Measurements from ENCODE around the gene GP1BB.

The GP1BB gene

GRCh38 chr22:19753996-19754700 lies 30.8 kb downstream of the GP1BB start:
- TF ChIP-seq CTCF (IDR thresholded peaks at IDR 0.05; ENCODE audit: low read depth, low read length), result no peak
- no peak overlapping the region for H3K4me3 ChIP-seq (replicated peaks in 1 of 2; ENCODE audit: low read depth in 2 of 2, low read length in 2 of 2)
- no peak for DNase-seq (ENCODE audit: low read depth in 2 of 2)

DNA sequence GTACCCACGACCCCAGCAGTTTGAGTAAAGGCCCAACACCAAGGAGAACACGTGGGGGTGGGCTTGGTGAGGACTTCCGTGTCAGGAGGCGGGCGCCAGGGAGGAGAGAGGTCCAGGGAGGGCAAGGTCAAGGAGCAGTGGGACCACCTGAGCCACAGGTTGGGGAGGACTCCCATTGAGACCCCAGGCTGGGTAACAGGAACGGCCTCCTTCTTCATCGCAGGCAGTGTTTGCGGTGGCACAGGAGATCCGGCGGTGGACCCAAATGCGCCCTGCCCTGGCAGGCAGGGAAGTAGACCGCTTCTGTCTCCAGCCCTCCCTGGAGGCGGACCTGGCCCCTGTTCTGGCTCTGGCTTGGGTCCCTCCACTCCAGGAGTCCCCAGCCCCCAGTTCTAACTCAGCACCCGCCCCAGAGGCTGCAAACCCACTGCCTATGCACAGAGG lies 31.4 kb downstream of the GP1BB start:
- DNase-seq (ENCODE audit: low read depth in 2 of 2), result no peak
- no peak for TF ChIP-seq CTCF (IDR thresholded peaks at IDR 0.05; ENCODE audit: low read depth, low read length)
- H3K4me3 ChIP-seq (replicated peaks in 1 of 2; ENCODE audit: low read depth in 2 of 2, low read length in 2 of 2), result no peak overlapping the region

- TF ChIP-seq CTCF (IDR thresholded peaks at IDR 0.05; ENCODE audit: low read depth, low read length), result no peak
Measured at GRCh38 chr22:19755145-19755710, 31.9 kb downstream of the GP1BB start.

GRCh38 chr22:19755722-19756287 lies 32.5 kb downstream of the GP1BB start:
- TF ChIP-seq CTCF (IDR thresholded peaks at IDR 0.05; ENCODE audit: low read depth, low read length), result no peak
- no peak overlapping the region for H3K4me3 ChIP-seq (replicated peaks in 1 of 2; ENCODE audit: low read depth in 2 of 2, low read length in 2 of 2)

More at GRCh38 chr22:19755145-19755710, 31.9 kb downstream of the GP1BB start:
- no peak overlapping the region for H3K4me3 ChIP-seq (replicated peaks in 1 of 2; ENCODE audit: low read depth in 2 of 2, low read length in 2 of 2)
- no peak for DNase-seq (ENCODE audit: low read depth in 2 of 2)

DNA sequence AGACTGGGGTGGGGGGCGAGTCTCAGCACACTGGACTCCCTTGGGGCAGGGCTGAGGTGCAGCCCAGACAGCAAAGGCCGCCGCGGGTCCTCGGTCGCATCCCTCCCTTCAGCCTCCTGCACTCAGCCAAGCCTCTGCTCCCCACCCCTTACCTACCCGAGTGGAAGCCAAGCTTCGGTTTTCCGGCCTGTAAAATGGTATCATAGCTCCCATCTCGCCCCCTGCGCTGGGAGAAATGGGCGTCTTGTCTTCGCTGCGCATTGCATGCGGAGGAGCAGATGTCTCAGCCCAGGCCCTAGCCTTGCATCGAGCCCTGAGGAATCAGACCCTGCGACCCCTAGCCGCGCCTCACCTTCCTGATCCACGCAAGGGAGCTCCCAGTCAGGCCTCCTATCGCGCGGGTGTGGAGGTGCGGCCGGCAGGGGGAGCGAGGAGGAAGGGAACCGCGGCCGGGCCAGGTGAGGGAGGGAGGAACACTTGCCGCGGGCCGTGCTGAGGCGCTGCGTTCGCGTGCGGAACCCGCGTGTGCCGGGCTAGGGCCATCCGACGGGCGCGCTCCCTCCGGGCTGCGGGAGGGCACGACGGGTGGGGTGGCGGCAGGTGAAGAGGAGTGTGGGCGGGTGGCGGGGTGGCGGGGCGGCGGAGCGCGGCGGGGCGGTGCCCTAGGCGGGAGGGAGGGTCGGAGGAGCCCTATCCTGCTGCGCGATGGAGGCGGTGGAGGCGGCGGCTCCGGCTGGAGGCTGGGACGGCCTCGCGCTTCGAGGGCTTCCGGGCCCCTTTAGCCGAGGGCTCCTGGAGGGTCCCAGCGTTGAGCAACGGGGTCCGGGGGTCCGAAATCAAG lies 33.2 kb downstream of the GP1BB start:
- H3K4me3 ChIP-seq (replicated peaks in 1 of 2; ENCODE audit: low read depth in 2 of 2, low read length in 2 of 2), result no peak overlapping the region
- DNase-seq (ENCODE audit: low read depth in 2 of 2), result peak; percentile 23 to 27
- peak; percentile 50 for TF ChIP-seq CTCF (IDR thresholded peaks at IDR 0.05; ENCODE audit: low read depth, low read length)

More at GRCh38 chr22:19755722-19756287, 32.5 kb downstream of the GP1BB start:
- no peak for DNase-seq (ENCODE audit: low read depth in 2 of 2)

DNA sequence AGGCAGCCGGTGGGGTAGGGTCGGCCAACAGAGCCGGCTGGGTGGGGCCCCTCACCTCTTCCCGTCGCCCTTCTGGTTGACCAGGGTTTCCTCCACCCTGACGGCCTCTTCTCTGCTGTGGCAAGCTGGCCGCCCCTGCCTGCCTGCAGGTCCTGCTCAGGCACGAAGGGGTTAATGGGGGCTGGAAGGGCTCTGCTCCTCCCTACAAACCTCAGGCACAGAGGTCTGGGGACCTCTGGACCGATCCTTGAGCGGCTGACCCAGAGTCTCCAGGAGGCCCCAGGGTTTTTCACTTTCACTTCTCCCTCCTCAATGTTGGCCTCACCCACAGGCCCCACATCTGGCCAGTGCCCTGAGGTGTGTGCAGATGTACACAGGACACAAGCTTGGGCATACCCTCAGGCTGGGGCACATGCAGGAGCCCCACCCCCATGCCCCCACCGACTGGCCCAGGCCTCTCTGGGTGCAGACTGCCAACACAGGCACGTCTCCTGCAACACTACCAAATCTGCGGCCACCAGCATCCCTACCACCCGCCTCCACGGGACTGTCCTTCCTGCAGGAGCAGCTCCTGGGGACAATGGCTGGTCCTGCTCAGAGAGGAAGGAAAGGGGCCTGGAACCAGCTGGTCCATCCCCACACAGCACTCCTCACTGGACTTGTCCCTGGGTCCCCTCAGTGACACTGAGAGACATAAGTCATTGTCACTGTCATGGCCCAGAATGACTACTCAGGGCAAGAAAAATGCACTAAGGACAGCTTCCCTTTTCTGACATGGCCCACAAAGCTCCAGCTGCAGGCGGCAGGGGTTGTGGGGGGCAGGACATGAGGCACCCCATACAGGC lies 34.0 kb downstream of the GP1BB start:
- DNase-seq (ENCODE audit: low read depth in 2 of 2), result no peak
- H3K4me3 ChIP-seq (replicated peaks in 1 of 2; ENCODE audit: low read depth in 2 of 2, low read length in 2 of 2), result no peak overlapping the region
- TF ChIP-seq CTCF (IDR thresholded peaks at IDR 0.05; ENCODE audit: low read depth, low read length), result no peak
